HEK293T (cell line): ENCODE measurements around the gene FAM13C.

Experiments
- CTCF ChIA-PET: fragments of 350-600 bp; formaldehyde crosslinking; extraction: SDS; loops from one replicate; lab custom pipeline; 2021; ENCODE audit warnings: antibody characterized with exemption, inconsistent platforms; lab: Yijun Ruan, JAX
- POLR2A ChIA-PET: fragments of 350-600 bp; formaldehyde crosslinking; extraction: SDS; loops from one replicate; lab custom pipeline; 2020; ENCODE audit warnings: antibody characterized with exemption, inconsistent platforms; lab: Yijun Ruan, JAX
- DNase-seq: peaks from one replicate; pipeline ENCODE4 v3.0.0; 2012; ENCODE audit warnings: mixed read lengths; ENCODE audit errors: extremely low spot score
- ARNT ChIP-seq: fragments of 450-650 bp; IDR thresholded peaks from 2 replicates; pipeline ENCODE4 v1.6.1; 2017; ENCODE audit warnings: mild to moderate bottlenecking
- BHLHE40 ChIP-seq: fragments of 450-650 bp; IDR thresholded peaks from 2 replicates; pipeline ENCODE4 v1.6.1; 2016; ENCODE audit warnings: mild to moderate bottlenecking, moderate library complexity, borderline replicate concordance
- CTBP1 ChIP-seq: fragments of 450-650 bp; IDR thresholded peaks from 2 replicates; pipeline ENCODE4 v1.6.1; 2016; ENCODE audit warnings: borderline replicate concordance
- ELF4 ChIP-seq: fragments of 450-650 bp; IDR thresholded peaks from 2 replicates; pipeline ENCODE4 v1.6.1; 2017; ENCODE audit warnings: antibody characterized with exemption
- FOXA1 ChIP-seq: fragments of 450-650 bp; IDR thresholded peaks from 2 replicates; pipeline ENCODE4 v1.6.1; 2016; ENCODE audit warnings: mild to moderate bottlenecking
- FOXK2 ChIP-seq: fragments of 450-650 bp; IDR thresholded peaks from 2 replicates; pipeline ENCODE4 v1.6.1; 2016; ENCODE audit warnings: mild to moderate bottlenecking
- FOXM1 ChIP-seq: fragments of 450-650 bp; IDR thresholded peaks from 2 replicates; pipeline ENCODE4 v1.6.1; 2017; ENCODE audit warnings: mild to moderate bottlenecking, borderline replicate concordance
- HDGF ChIP-seq: fragments of 450-650 bp; IDR thresholded peaks from 2 replicates; pipeline ENCODE4 v1.6.1; 2017; ENCODE audit warnings: antibody characterized with exemption, borderline replicate concordance
- L3MBTL2 ChIP-seq: fragments of 450-650 bp; conservative IDR thresholded peaks from 2 replicates; pipeline ENCODE4 v1.6.1; 2016; ENCODE audit warnings: mild to moderate bottlenecking
- LEF1 ChIP-seq: fragments of 450-650 bp; IDR thresholded peaks from 2 replicates; pipeline ENCODE4 v1.6.1; 2017; ENCODE audit warnings: mild to moderate bottlenecking, borderline replicate concordance
- NFRKB ChIP-seq: fragments of 450-650 bp; IDR thresholded peaks from 2 replicates; pipeline ENCODE4 v1.6.1; 2016; ENCODE audit warnings: mild to moderate bottlenecking, moderate library complexity
- SP1 ChIP-seq: fragments of 450-650 bp; IDR thresholded peaks from 2 replicates; pipeline ENCODE4 v1.6.1; 2017
- SUZ12 ChIP-seq: fragments of 450-650 bp; IDR thresholded peaks from 2 replicates; pipeline ENCODE4 v1.6.1; 2016; ENCODE audit warnings: mild to moderate bottlenecking
- TARDBP ChIP-seq: fragments of 450-650 bp; IDR thresholded peaks from 2 replicates; pipeline ENCODE4 v1.6.1; 2016
- ZNF384 ChIP-seq: fragments of 450-650 bp; IDR thresholded peaks from 2 replicates; pipeline ENCODE4 v1.6.1; 2016
- TF ChIP-seq, protein P1 (sequence below): fragments of 450-650 bp; IDR thresholded peaks from 2 replicates; pipeline ENCODE4 v1.6.1; 2016

The FAM13C gene

DNA sequence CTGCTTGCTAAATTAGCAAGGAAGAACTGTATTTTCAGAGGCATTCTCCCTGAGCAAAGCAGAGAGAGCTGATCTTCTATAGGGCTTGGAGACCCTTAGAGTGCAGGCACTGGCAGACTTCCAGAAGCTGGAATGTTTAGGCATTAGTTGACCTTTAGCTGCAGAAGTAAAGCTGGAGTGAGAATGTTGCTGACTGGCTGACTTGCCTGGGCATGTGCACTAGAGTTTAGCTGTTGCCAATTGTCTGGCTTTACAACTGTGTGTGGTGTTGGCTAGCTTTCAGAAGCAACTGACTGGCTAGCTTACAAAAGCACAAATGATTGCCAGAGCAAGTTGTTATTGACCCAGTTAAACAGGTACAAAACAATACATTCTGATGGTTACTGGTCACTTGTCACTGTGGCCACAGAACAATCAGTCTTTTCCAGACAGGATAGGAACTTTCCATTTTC lies 25.1 kb downstream of the FAM13C start:
- ChIA-PET POLR2A (no interaction called here), CTCF (no interaction called here)
- TF ChIP-seq HDGF (no peak), FOXA1 (no peak), BHLHE40 (no peak), ELF4 (no peak), FOXK2 (no peak), FOXM1 (no peak), SP1 (no peak), NFRKB (no peak), LEF1 (no peak), CTBP1 (no peak), L3MBTL2 (no peak), SUZ12 (no peak), ARNT (no peak), ZNF384 (no peak), TARDBP (no peak)
- TF ChIP-seq, protein P1, sequence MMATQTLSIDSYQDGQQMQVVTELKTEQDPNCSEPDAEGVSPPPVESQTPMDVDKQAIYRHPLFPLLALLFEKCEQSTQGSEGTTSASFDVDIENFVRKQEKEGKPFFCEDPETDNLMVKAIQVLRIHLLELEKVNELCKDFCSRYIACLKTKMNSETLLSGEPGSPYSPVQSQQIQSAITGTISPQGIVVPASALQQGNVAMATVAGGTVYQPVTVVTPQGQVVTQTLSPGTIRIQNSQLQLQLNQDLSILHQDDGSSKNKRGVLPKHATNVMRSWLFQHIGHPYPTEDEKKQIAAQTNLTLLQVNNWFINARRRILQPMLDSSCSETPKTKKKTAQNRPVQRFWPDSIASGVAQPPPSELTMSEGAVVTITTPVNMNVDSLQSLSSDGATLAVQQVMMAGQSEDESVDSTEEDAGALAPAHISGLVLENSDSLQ, result no peak
- no peak for DNase-seq

GRCh38 chr10:59336632-59337031 lies 25.7 kb downstream of the FAM13C start:
- ChIA-PET POLR2A (no interaction called here), CTCF (no interaction called here)
- no peak for TF ChIP-seq TARDBP
- TF ChIP-seq ZNF384, result no peak
- no peak for TF ChIP-seq BHLHE40
- TF ChIP-seq, protein P1, result no peak
- no peak for TF ChIP-seq CTBP1
- no peak for TF ChIP-seq FOXM1
- TF ChIP-seq ELF4, result no peak
- TF ChIP-seq SP1, result no peak
- no peak for TF ChIP-seq SUZ12
- no peak for DNase-seq

GRCh38 chr10:59335497-59335896 lies 26.9 kb downstream of the FAM13C start:
- CTCF ChIA-PET, result no interaction called here
- no peak for TF ChIP-seq LEF1
- TF ChIP-seq FOXM1, result no peak
- TF ChIP-seq TARDBP, result no peak
- POLR2A ChIA-PET, result no interaction called here
- no peak for DNase-seq

DNA sequence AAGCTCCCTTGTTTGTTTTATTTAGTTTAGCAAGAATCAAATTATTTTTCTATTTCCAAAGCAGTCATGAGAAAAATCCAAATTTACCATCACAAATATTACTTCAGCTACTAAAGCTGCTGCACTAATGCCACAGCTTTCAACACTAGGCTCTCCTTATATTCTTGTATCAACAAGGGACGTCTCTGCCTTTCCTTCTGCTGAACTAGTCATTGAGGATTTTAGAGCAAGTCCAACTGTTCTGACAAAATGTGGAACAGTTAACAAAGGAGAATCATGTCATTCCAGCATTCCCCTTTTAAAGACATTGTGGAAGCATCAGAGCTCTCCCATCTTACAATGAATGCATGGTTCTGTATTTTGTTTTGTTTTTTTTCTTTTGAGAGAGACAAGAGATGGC lies 28.6 kb downstream of the FAM13C start:
- TF ChIP-seq BHLHE40, result no peak
- TF ChIP-seq SUZ12, result no peak
- TF ChIP-seq ARNT, result no peak
- no peak for TF ChIP-seq ZNF384
- TF ChIP-seq ELF4, result no peak
- TF ChIP-seq, protein P1, result no peak
- TF ChIP-seq LEF1, result no peak
- TF ChIP-seq FOXM1, result no peak
- TF ChIP-seq TARDBP, result no peak
- TF ChIP-seq FOXK2, result no peak
- POLR2A ChIA-PET, result interaction anchor here (0.7 kb wide), 1 partner anchor 9 kb away, joined by 3 read pairs; no protein-coding TSS in a partner anchor
- no peak for DNase-seq
- CTCF ChIA-PET, result no interaction called here

- DNase-seq, result no peak
- TF ChIP-seq FOXK2 (no peak), NFRKB (no peak), SP1 (no peak), CTBP1 (no peak), FOXM1 (no peak), ARNT (no peak), TARDBP (no peak), BHLHE40 (no peak), HDGF (no peak), LEF1 (no peak), ZNF384 (no peak), L3MBTL2 (no peak), SUZ12 (no peak), FOXA1 (no peak), ELF4 (no peak)
- TF ChIP-seq, protein P1, result no peak
- CTCF ChIA-PET, result no interaction called here
- POLR2A ChIA-PET, result no interaction called here
Measured at GRCh38 chr10:59332581-59332980, 29.8 kb downstream of the FAM13C start.

- ChIA-PET POLR2A (no interaction called here), CTCF (no interaction called here)
- TF ChIP-seq FOXA1, result no peak
- no peak for TF ChIP-seq ZNF384
- no peak for TF ChIP-seq SUZ12
- TF ChIP-seq NFRKB, result no peak
- TF ChIP-seq L3MBTL2, result no peak
- DNase-seq, result no peak
Measured at GRCh38 chr10:59331661-59332060, 30.7 kb downstream of the FAM13C start.

- TF ChIP-seq FOXM1 (no peak), ARNT (no peak), NFRKB (no peak), FOXK2 (no peak)
- ChIA-PET CTCF (no interaction called here), POLR2A (no interaction called here)
- no peak for DNase-seq
Measured at GRCh38 chr10:59325116-59325515, 37.2 kb downstream of the FAM13C start.
